NCI-H2196 (cell line): ENCODE data around the gene AKAP6.
"Not testable (repeated sequence)": the region's sequence is repeated elsewhere in the genome, so short reads cannot be mapped to it uniquely, and the experiment has no call there.

Source experiments
- DNase-seq: peaks from one replicate; lab custom pipeline; 2025; ENCODE audit not compliant: unreplicated experiment; lab: John Stamatoyannopoulos, UW

The AKAP6 gene

GRCh38 chr14:32368107-32368506, 39.0 kb downstream of the AKAP6 start:
- no peak for DNase-seq

- DNase-seq, result no peak
Observed at GRCh38 chr14:32370714-32371113, 41.6 kb downstream of the AKAP6 start.

- no peak for DNase-seq
Observed at GRCh38 chr14:32372154-32372553, 43.1 kb downstream of the AKAP6 start.

GRCh38 chr14:32373174-32373573, 44.1 kb downstream of the AKAP6 start:
- not testable (repeated sequence) for DNase-seq

- no peak for DNase-seq
Observed at GRCh38 chr14:32374155-32374554, 45.1 kb downstream of the AKAP6 start.

GRCh38 chr14:32375663-32376062, 46.6 kb downstream of the AKAP6 start:
- no peak for DNase-seq

GRCh38 chr14:32377046-32377646, 48.0 kb downstream of the AKAP6 start:
- DNase-seq, result no peak

GRCh38 chr14:32378284-32378683, 49.2 kb downstream of the AKAP6 start:
- DNase-seq, result no peak

GRCh38 chr14:32379447-32379846, 50.3 kb downstream of the AKAP6 start:
- no peak for DNase-seq

- DNase-seq, result no peak
Observed at GRCh38 chr14:32381869-32382268, 52.8 kb downstream of the AKAP6 start.

GRCh38 chr14:32382704-32383103, 53.6 kb downstream of the AKAP6 start:
- peak; percentile 38 for DNase-seq

- DNase-seq, result no peak
Observed at GRCh38 chr14:32383364-32384009, 54.4 kb downstream of the AKAP6 start.

- DNase-seq, result no peak
Observed at GRCh38 chr14:32384464-32384863, 55.4 kb downstream of the AKAP6 start.

GRCh38 chr14:32387295-32387694, 58.2 kb downstream of the AKAP6 start:
- DNase-seq, result not testable (repeated sequence)

- DNase-seq, result no peak
Observed at GRCh38 chr14:32393119-32393518, 64.0 kb downstream of the AKAP6 start.

- no peak for DNase-seq
Observed at GRCh38 chr14:32394038-32394437, 64.9 kb downstream of the AKAP6 start.

- no peak for DNase-seq
Observed at GRCh38 chr14:32396885-32397284, 67.8 kb downstream of the AKAP6 start.

- no peak for DNase-seq
Observed at GRCh38 chr14:32397861-32398640, 69.0 kb downstream of the AKAP6 start.

- no peak for DNase-seq
Observed at GRCh38 chr14:32399920-32400319, 70.8 kb downstream of the AKAP6 start.

- DNase-seq, result no peak
Observed at GRCh38 chr14:32400480-32400879, 71.4 kb downstream of the AKAP6 start.

- DNase-seq, result no peak
Observed at GRCh38 chr14:32403021-32403420, 73.9 kb downstream of the AKAP6 start.

- DNase-seq, result no peak
Observed at GRCh38 chr14:32403688-32404087, 74.6 kb downstream of the AKAP6 start.
